SK-N-SH (cell line): ENCODE measurements around the gene IRF2. TPM values are rescaled to one million over a fixed set of nuclear protein-coding genes. Genes with fewer than 3 reads are reported as not detected.

Source experiments
- CTCF ChIA-PET: fragments of 300-600, 350-600 bp; formaldehyde crosslinking; extraction: SDS; loops from one replicate; lab custom pipeline; 2021; lab: Yijun Ruan, JAX
- POLR2A ChIA-PET: fragments of 350-600 bp; sonication (Branson Sonifier 250); formaldehyde crosslinking; extraction: SDS; loops from one replicate; lab custom pipeline; 2020; ENCODE audit warnings: antibody characterized with exemption, inconsistent platforms; lab: Yijun Ruan, JAX
- DNase-seq: peaks from one replicate; pipeline ENCODE4 v3.0.0; 2012
- H2AFZ ChIP-seq: fragments of 200-600 bp; sonication (generic); 2 replicates; pipeline ENCODE4 v1.8.1; 2016; ENCODE audit warnings: antibody characterized with exemption, mild to moderate bottlenecking, low read depth
- H3F3A ChIP-seq: fragments of 200-600 bp; sonication (generic); replicated peaks from 2 replicates; pipeline ENCODE3; 2016; ENCODE audit warnings: antibody characterized with exemption, mild to moderate bottlenecking; ENCODE audit not compliant: insufficient read depth
- H3K27ac ChIP-seq, 2 experiments: fragments of 200-500 bp in 1 of 2; fragments of 200-600 bp in 1 of 2; sonication (Bioruptor generic) in 1 of 2; sonication (generic), shearing (Covaris generic) in 1 of 2; 2 replicates each; pipeline versions ENCODE4 v1.5.1 to v1.6.1; 2014 to 2016; ENCODE audit warnings: low read depth in 2 of 2, inconsistent platforms in 1 of 2, low read length in 1 of 2, mild to moderate bottlenecking in 1 of 2, mixed read lengths in 1 of 2
- H3K27me3 ChIP-seq: fragments of 200-600 bp; sonication (generic), shearing (Covaris generic); 2 replicates; pipeline ENCODE4 v1.6.1; 2016; ENCODE audit warnings: mixed run types; ENCODE audit not compliant: insufficient read depth
- H3K36me3 ChIP-seq, 2 experiments: fragments of 200-500 bp in 1 of 2; fragments of 200-600 bp in 1 of 2; sonication (Bioruptor generic) in 1 of 2; sonication (generic) in 1 of 2; replicated peaks in 1 of 2; 2 replicates each; pipeline versions ENCODE3 to v1.5.1; 2014 to 2016; ENCODE audit warnings: low read length in 1 of 2, mild to moderate bottlenecking in 1 of 2; ENCODE audit not compliant: insufficient read depth in 2 of 2, control insufficient read depth in 1 of 2
- H3K4me1 ChIP-seq, 2 experiments: fragments of 200-500 bp in 1 of 2; fragments of 200-600 bp in 1 of 2; sonication (Bioruptor generic) in 1 of 2; sonication (generic), shearing (Covaris generic) in 1 of 2; 2 replicates each; pipeline versions ENCODE4 v1.5.1 to v1.6.1; 2014 to 2016; ENCODE audit warnings: low read depth in 1 of 2, low read length in 1 of 2, mixed run types in 1 of 2; ENCODE audit not compliant: insufficient read depth in 2 of 2, control insufficient read depth in 1 of 2
- H3K4me2 ChIP-seq: fragments of 200-600 bp; sonication (generic), shearing (Covaris generic); 2 replicates; pipeline ENCODE4 v1.6.1; 2017; ENCODE audit warnings: mixed run types
- H3K4me3 ChIP-seq, 2 experiments: fragments of 200-500 bp in 1 of 2; fragments of 200-600 bp in 1 of 2; sonication (Bioruptor generic) in 1 of 2; sonication (generic), shearing (Covaris generic) in 1 of 2; 2 replicates each; pipeline versions ENCODE4 v1.5.1 to v1.8.1; 2014 to 2016; ENCODE audit warnings: low read depth in 2 of 2, inconsistent platforms in 1 of 2, low read length in 1 of 2, mild to moderate bottlenecking in 1 of 2, mixed read lengths in 1 of 2, moderate library complexity in 1 of 2
- H3K79me2 ChIP-seq: fragments of 200-600 bp; sonication (generic); 2 replicates; pipeline ENCODE4 v1.8.1; 2017; ENCODE audit warnings: mild to moderate bottlenecking; ENCODE audit not compliant: insufficient read depth
- H3K9ac ChIP-seq: fragments of 200-600 bp; sonication (generic); 2 replicates; pipeline ENCODE4 v1.6.1; 2017; ENCODE audit warnings: mixed run types
- H3K9me2 ChIP-seq: fragments of 200-600 bp; sonication (generic); 2 replicates; pipeline ENCODE4 v1.6.1; 2017; ENCODE audit warnings: mixed run types
- H3K9me3 ChIP-seq: fragments of 200-600 bp; sonication (generic); 2 replicates; pipeline ENCODE4 v1.6.1; 2017; ENCODE audit warnings: mixed run types, mild to moderate bottlenecking, moderate library complexity
- H4K20me1 ChIP-seq: fragments of 200-600 bp; sonication (generic); 2 replicates; pipeline ENCODE4 v1.6.1; 2017; ENCODE audit warnings: mild to moderate bottlenecking, mixed run types; ENCODE audit not compliant: insufficient read depth
- CHD2 ChIP-seq: fragments of 150-350 bp; IDR thresholded peaks from 2 replicates; pipeline ENCODE4 v1.6.1; 2018; ENCODE audit warnings: low read length; ENCODE audit not compliant: partially characterized antibody
- ELF1 ChIP-seq: IDR thresholded peaks from 2 replicates; pipeline ENCODE4 v1.4.0; 2012
- EP300 ChIP-seq, 2 experiments: IDR thresholded peaks; 2 replicates each; pipeline versions ENCODE4 v1.4.0 to v1.6.1; 2012; ENCODE audit warnings: borderline replicate concordance in 1 of 2, low read depth in 1 of 2, low read length in 1 of 2
- FOXJ3 ChIP-seq: sonication (generic); formaldehyde crosslinking; IDR thresholded peaks from 2 replicates; pipeline ENCODE4 v1.5.1; 2020; ENCODE audit warnings: mild to moderate bottlenecking, missing genetic modification reagents
- FOXM1 ChIP-seq: IDR thresholded peaks from 2 replicates; pipeline ENCODE4 v1.4.0; 2012; ENCODE audit warnings: low read depth, mild to moderate bottlenecking
- GABPA ChIP-seq: IDR thresholded peaks from 2 replicates; pipeline ENCODE4 v1.4.0; 2012; ENCODE audit warnings: low read depth, mild to moderate bottlenecking
- JUND ChIP-seq: IDR thresholded peaks from 2 replicates; pipeline ENCODE4 v1.4.0; 2012
- MAX ChIP-seq: IDR thresholded peaks from 2 replicates; pipeline ENCODE4 v1.4.0; 2012; ENCODE audit warnings: low read depth
- MXI1 ChIP-seq: IDR thresholded peaks from 2 replicates; pipeline ENCODE4 v1.6.1; 2012; ENCODE audit warnings: mild to moderate bottlenecking, low read depth, low read length, improper control_type of control experiment
- NFIC ChIP-seq: IDR thresholded peaks from 2 replicates; pipeline ENCODE4 v1.4.0; 2012; ENCODE audit warnings: borderline replicate concordance
- PBX3 ChIP-seq: IDR thresholded peaks from 2 replicates; pipeline ENCODE4; 2012
- POLR2AphosphoS5 ChIP-seq: IDR thresholded peaks from 2 replicates; pipeline ENCODE4 v1.6.1; 2012; ENCODE audit warnings: low read depth, low read length
- RAD21 ChIP-seq: IDR thresholded peaks from 2 replicates; pipeline ENCODE4 v1.6.1; 2012; ENCODE audit warnings: mild to moderate bottlenecking, low read length
- RFX5 ChIP-seq: IDR thresholded peaks from 2 replicates; pipeline ENCODE4 v1.6.1; 2012; ENCODE audit warnings: mild to moderate bottlenecking, improper control_type of control experiment, low read length
- SIN3A ChIP-seq: IDR thresholded peaks from 2 replicates; pipeline ENCODE4 v1.6.1; 2012; ENCODE audit warnings: low read depth, mild to moderate bottlenecking, low read length, moderate library complexity, borderline replicate concordance
- TCF12 ChIP-seq: IDR thresholded peaks from 2 replicates; pipeline ENCODE4 v1.4.0; 2012
- USF1 ChIP-seq: IDR thresholded peaks from 2 replicates; pipeline ENCODE4 v1.4.0; 2012; ENCODE audit warnings: low read depth, borderline replicate concordance
- USF2 ChIP-seq: fragments of 150-350 bp; IDR thresholded peaks from 2 replicates; pipeline ENCODE4 v1.6.1; 2017; ENCODE audit warnings: antibody characterized with exemption, low read length, low read depth, borderline replicate concordance
- YY1 ChIP-seq: IDR thresholded peaks from 2 replicates; pipeline ENCODE4 v1.4.0; 2012; ENCODE audit warnings: low read depth, mild to moderate bottlenecking
- WGBS: methylation state at CpG from one replicate; pipeline ENCODE4 v1.1.6; 2017; ENCODE audit warnings: low lambda C conversion rate; 5-methylcytosine and 5-hydroxymethylcytosine counted together
- polyA plus RNA-seq, 3 experiments: library from polyadenylated mRNA; depleted of rRNA; stranded (reverse); fragments of >200 nt; gene quantifications; 2 replicates each; pipeline ENCODE4 v1.2.3, GENCODE V29; 2012

The IRF2 gene
- polyA plus RNA-seq, 1 of the 3 experiments (the other 2 are of a cell fraction), result 23.3 TPM

- Histone ChIP-seq H3K9me3 (no peaks in the 10 kb centered on the region), H3K36me3 (no peaks in the 10 kb centered on the region), H3F3A (no peaks in the 10 kb centered on the region), H3K79me2 (peaks cover 73% of the 10 kb centered on the region), H3K9me2 (no peaks in the 10 kb centered on the region), H3K4me1 (peaks cover 4 to 24% of the 10 kb centered on the region in 2 experiments; a peak in 2 of 4 replicates), H3K27ac (no peak overlapping the region), H3K27me3 (no peaks in the 10 kb centered on the region), H3K4me2 (no peak overlapping the region), H2AFZ (no peak overlapping the region), H3K4me3 (no peak overlapping the region), H3K9ac (no peak overlapping the region), H4K20me1 (peaks cover 43% of the 10 kb centered on the region; the same call in 1 of the 2 replicates)
- DNase-seq, result no peak
- TF ChIP-seq SIN3A, result no peak
- TF ChIP-seq RFX5, result no peak
- no peak for TF ChIP-seq PBX3
- no peak for TF ChIP-seq RAD21
- no peak for TF ChIP-seq MAX
- no peak for TF ChIP-seq FOXM1
- TF ChIP-seq MXI1, result no peak
- no peak for TF ChIP-seq TCF12
- no peak for TF ChIP-seq CHD2
- TF ChIP-seq NFIC, result no peak
- TF ChIP-seq GABPA, result no peak
- TF ChIP-seq POLR2AphosphoS5, result no peak
- no peak for TF ChIP-seq FOXJ3
- TF ChIP-seq JUND, result no peak
- no peak for TF ChIP-seq EP300 (IDR thresholded peaks at IDR 0.05; ENCODE audit: borderline replicate concordance in 1 of 2, low read depth in 1 of 2, low read length in 1 of 2)
- TF ChIP-seq USF2, result no peak
- TF ChIP-seq ELF1, result no peak
- TF ChIP-seq YY1, result no peak
- no peak for TF ChIP-seq USF1
- ChIA-PET CTCF (interaction anchor here (1.7 kb wide), 1 partner anchor 10 kb away, joined by 4 read pairs; no protein-coding TSS in a partner anchor), POLR2A (no interaction called here)
- WGBS, result 90% methylated on average over 8 of the region's 8 CpGs
These were observed 33.6 kb downstream of the IRF2 start for GRCh38 chr4:184440595-184441358.
